Lower lobe of right lung (tissue), 2 donors: ENCODE measurements around the gene BNC1. TPM values are rescaled to one million over a fixed set of nuclear protein-coding genes. Genes with fewer than 3 reads are reported as not detected.
A peak's percentile ranks its signal among the peaks of the same experiment; 100 is the strongest.

Source experiments
- ATAC-seq, 2 donors: fragments of 200-7000 bp; cut with Tn5 transposase; one replicate each; pipeline ENCODE4 v1.9.1; 2020 to 2022; ENCODE audit warnings: mild to moderate bottlenecking in 2 of 2, moderate library complexity in 2 of 2
- DNase-seq: peaks from one replicate; pipeline ENCODE4 v3.0.0-alpha.2; 2020
- H3K27ac ChIP-seq: fragments of 200-600 bp; one replicate; pipeline ENCODE4 v1.8.0; 2022
- H3K27me3 ChIP-seq: fragments of 200-600 bp; one replicate; pipeline ENCODE4 v1.8.0; 2022; ENCODE audit warnings: low read depth
- H3K36me3 ChIP-seq: fragments of 200-600 bp; one replicate; pipeline ENCODE4 v1.8.0; 2022; ENCODE audit warnings: mild to moderate bottlenecking
- H3K4me1 ChIP-seq: fragments of 200-600 bp; one replicate; pipeline ENCODE4 v1.8.0; 2022
- H3K4me3 ChIP-seq: fragments of 200-600 bp; one replicate; pipeline ENCODE4 v1.8.0; 2022; ENCODE audit warnings: mild to moderate bottlenecking
- H3K9me3 ChIP-seq: fragments of 200-600 bp; one replicate; pipeline ENCODE4 v1.8.0; 2022
- CTCF ChIP-seq: fragments of 200-600 bp; IDR thresholded peaks from one replicate; pipeline ENCODE4 v1.8.0; 2022; ENCODE audit warnings: antibody characterized with exemption, mild to moderate bottlenecking
- intact Hi-C: fragments of 100-400 bp; cut with DNase I; formaldehyde crosslinking; loops from one replicate; pipeline ENCODE4 v1.11.0; 2022
- long read RNA-seq: library from polyadenylated mRNA; unstranded; transcript quantifications from one replicate; pipeline ENCODE4 v2.0.0, GENCODE V29; 2021
- total RNA-seq: library from RNA; stranded (reverse); fragmentation: NEBNext Ultra II Directional; extraction: Animal tissue kit (Norgen Biotek cat#: 25700); gene quantifications from one replicate; pipeline ENCODE4 v1.2.1, GENCODE V29; 2021
- donor health status: DM: no; HTN: yes; CAD: no; lungs with severe emphysema.

BNC1 gene
- total RNA-seq: 0.21 TPM
- long read RNA-seq: 0 reads

- Histone ChIP-seq H3K27me3 (peaks cover 64% of the 10 kb centered on the region), H3K9me3 (no peaks in the 10 kb centered on the region), H3K4me3 (peak within 1 kb of the TSS; percentile 49), H3K27ac (no peak within 1 kb of the TSS), H3K4me1 (peaks cover 7% of the 10 kb centered on the region), H3K36me3 (no peaks in the 10 kb centered on the region)
- no peak for TF ChIP-seq CTCF
- ATAC-seq: no peak
- no peak for DNase-seq
- intact Hi-C loops: no loop called here
These were observed at the start of gene BNC1 for GRCh38 chr15:83284559-83285283. BNC1 (minus strand) TSS chr15:83284664; CDS start chr15:83284628, 36 bp downstream.

GRCh38 chr15:83327041-83327440, 42.6 kb upstream of the BNC1 start:
- Histone ChIP-seq H3K4me1 (no peaks in the 10 kb centered on the region), H3K4me3 (no peak overlapping the region), H3K27me3 (no peaks in the 10 kb centered on the region), H3K9me3 (no peaks in the 10 kb centered on the region), H3K27ac (no peak overlapping the region), H3K36me3 (no peaks in the 10 kb centered on the region)
- intact Hi-C loops: no loop called here
- ATAC-seq (no peak), DNase-seq (no peak)
- no peak for TF ChIP-seq CTCF

- Histone ChIP-seq H3K4me1 (no peaks in the 10 kb centered on the region), H3K9me3 (no peaks in the 10 kb centered on the region), H3K27ac (no peak overlapping the region), H3K27me3 (no peaks in the 10 kb centered on the region), H3K4me3 (no peak overlapping the region), H3K36me3 (no peaks in the 10 kb centered on the region)
- TF ChIP-seq CTCF: no peak
- ATAC-seq (no peak), DNase-seq (no peak)
- intact Hi-C loops: no loop called here
These were observed 40.3 kb upstream of the BNC1 start for GRCh38 chr15:83324799-83325198.

- ATAC-seq: no peak
- intact Hi-C loops: no loop called here
These were observed 38.8 kb upstream of the BNC1 start for GRCh38 chr15:83323296-83323711.

GRCh38 chr15:83322691-83323090, 38.2 kb upstream of the BNC1 start:
- H3K27ac ChIP-seq: no peak overlapping the region
- H3K36me3 ChIP-seq: no peaks in the 10 kb centered on the region
- no peaks in the 10 kb centered on the region for H3K9me3 ChIP-seq
- intact Hi-C loops: no loop called here
- TF ChIP-seq CTCF: no peak
- ATAC-seq (no peak), DNase-seq (no peak)
- H3K4me3 ChIP-seq: no peak overlapping the region
- no peaks in the 10 kb centered on the region for H3K4me1 ChIP-seq
- H3K27me3 ChIP-seq: no peaks in the 10 kb centered on the region

More at GRCh38 chr15:83323296-83323711, 38.8 kb upstream of the BNC1 start:
- TF ChIP-seq CTCF: no peak
- no peaks in the 10 kb centered on the region for H3K27me3 ChIP-seq
- H3K4me1 ChIP-seq: no peaks in the 10 kb centered on the region
- no peaks in the 10 kb centered on the region for H3K36me3 ChIP-seq
- no peaks in the 10 kb centered on the region for H3K9me3 ChIP-seq
- no peak overlapping the region for H3K4me3 ChIP-seq
- no peak for DNase-seq
- no peak overlapping the region for H3K27ac ChIP-seq
